ENCODE results near the gene R3HCC1L.

GRCh38 chr10:98100476-98100875 lies 34.0 kb upstream of the R3HCC1L start:
- TF ChIP-seq, protein P1, sequence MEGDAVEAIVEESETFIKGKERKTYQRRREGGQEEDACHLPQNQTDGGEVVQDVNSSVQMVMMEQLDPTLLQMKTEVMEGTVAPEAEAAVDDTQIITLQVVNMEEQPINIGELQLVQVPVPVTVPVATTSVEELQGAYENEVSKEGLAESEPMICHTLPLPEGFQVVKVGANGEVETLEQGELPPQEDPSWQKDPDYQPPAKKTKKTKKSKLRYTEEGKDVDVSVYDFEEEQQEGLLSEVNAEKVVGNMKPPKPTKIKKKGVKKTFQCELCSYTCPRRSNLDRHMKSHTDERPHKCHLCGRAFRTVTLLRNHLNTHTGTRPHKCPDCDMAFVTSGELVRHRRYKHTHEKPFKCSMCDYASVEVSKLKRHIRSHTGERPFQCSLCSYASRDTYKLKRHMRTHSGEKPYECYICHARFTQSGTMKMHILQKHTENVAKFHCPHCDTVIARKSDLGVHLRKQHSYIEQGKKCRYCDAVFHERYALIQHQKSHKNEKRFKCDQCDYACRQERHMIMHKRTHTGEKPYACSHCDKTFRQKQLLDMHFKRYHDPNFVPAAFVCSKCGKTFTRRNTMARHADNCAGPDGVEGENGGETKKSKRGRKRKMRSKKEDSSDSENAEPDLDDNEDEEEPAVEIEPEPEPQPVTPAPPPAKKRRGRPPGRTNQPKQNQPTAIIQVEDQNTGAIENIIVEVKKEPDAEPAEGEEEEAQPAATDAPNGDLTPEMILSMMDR (IDR thresholded peaks at IDR 0.05), result no peak
- no peak for TF ChIP-seq POLR2A (IDR thresholded peaks at IDR 0.05)
